Endothelial cell of umbilical vein (primary cell): Measurements from ENCODE around the gene YPEL5.

Source experiments
- CTCF ChIP-seq, 2 donors: IDR thresholded peaks; 1 replicate in 1 of 2; 2 replicates in 1 of 2; pipeline ENCODE4 v1.5.1; 2011; ENCODE audit warnings: low read length in 2 of 2, mild to moderate bottlenecking in 2 of 2, moderate library complexity in 2 of 2, control low read depth in 1 of 2, inconsistent platforms in 1 of 2, low read depth in 1 of 2; ENCODE audit not compliant: insufficient read depth in 1 of 2; ENCODE audit errors: extremely low read depth in 1 of 2
- EZH2 ChIP-seq: IDR thresholded peaks from 2 replicates; pipeline ENCODE4 v1.6.1; 2012; ENCODE audit warnings: borderline replicate concordance, low read depth, mild to moderate bottlenecking, moderate library complexity, low read length, inconsistent platforms; ENCODE audit not compliant: severe bottlenecking
- POLR2A ChIP-seq: IDR thresholded peaks from 2 replicates; pipeline ENCODE4 v1.6.1; 2012; ENCODE audit warnings: low read depth, mild to moderate bottlenecking, control low read depth, low read length

GRCh38 chr2:30109856-30110255 is 37.0 kb upstream of the YPEL5 start:
- TF ChIP-seq CTCF (IDR thresholded peaks at IDR 0.05; ENCODE audit: extremely low read depth in 1 of 2, insufficient read depth in 1 of 2, low read depth in 1 of 2, low read length in 2 of 2) (no peak), EZH2 (no peak), POLR2A (no peak)
